Liver (tissue), 9 donors: ENCODE measurements around the gene DISC1. TPM values are rescaled to one million over a fixed set of nuclear protein-coding genes. Genes with fewer than 3 reads are reported as not detected.

ENCODE experiments used
- DNase-seq: peaks from one replicate; pipeline ENCODE4 v3.0.0-alpha.2; 2017; ENCODE audit warnings: low spot score
- H3K27ac ChIP-seq, 2 donors: one replicate each; pipeline ENCODE4 v1.7.0; 2013; ENCODE audit warnings: inconsistent platforms in 2 of 2, low read length in 2 of 2, control low read depth in 1 of 2, low read depth in 1 of 2, mild to moderate bottlenecking in 1 of 2
- H3K27me3 ChIP-seq, 4 donors: one replicate each; pipeline versions ENCODE4 v1.6.1 to v1.7.0; 2013; ENCODE audit warnings: low read length in 3 of 4, inconsistent platforms in 1 of 4, mild to moderate bottlenecking in 1 of 4, moderate library complexity in 1 of 4; ENCODE audit not compliant: control insufficient read depth in 4 of 4, insufficient read depth in 4 of 4
- H3K36me3 ChIP-seq, 4 donors: one replicate each; pipeline versions ENCODE4 v1.6.1 to v1.7.0; 2013; ENCODE audit warnings: low read length in 3 of 4, mild to moderate bottlenecking in 3 of 4, low read depth in 1 of 4, moderate library complexity in 1 of 4; ENCODE audit not compliant: control insufficient read depth in 4 of 4, insufficient read depth in 3 of 4
- H3K4me1 ChIP-seq, 4 donors: one replicate each; pipeline versions ENCODE4 v1.6.1 to v1.7.0; 2013; ENCODE audit warnings: low read length in 3 of 4, mild to moderate bottlenecking in 3 of 4, moderate library complexity in 1 of 4; ENCODE audit not compliant: control insufficient read depth in 4 of 4, insufficient read depth in 4 of 4
- H3K4me3 ChIP-seq, 3 donors: one replicate each; pipeline versions ENCODE4 v1.6.1 to v1.7.0; 2013; ENCODE audit warnings: low read length in 3 of 3, control low read depth in 1 of 3, low read depth in 1 of 3, mild to moderate bottlenecking in 1 of 3
- H3K9ac ChIP-seq, 2 donors: one replicate each; pipeline ENCODE4 v1.7.0; 2013; ENCODE audit warnings: low read length in 2 of 2, mild to moderate bottlenecking in 2 of 2, moderate library complexity in 2 of 2, control low read depth in 1 of 2, low read depth in 1 of 2
- H3K9me3 ChIP-seq, 4 donors: one replicate each; pipeline versions ENCODE4 v1.6.1 to v1.7.0; 2013; ENCODE audit warnings: low read length in 3 of 4; ENCODE audit not compliant: control insufficient read depth in 4 of 4
- ATF3 ChIP-seq: IDR thresholded peaks from 2 replicates; pipeline ENCODE4 v1.6.1; 2016; ENCODE audit warnings: antibody characterized with exemption
- EGR1 ChIP-seq, 2 donors: IDR thresholded peaks; 2 replicates each; pipeline ENCODE4 v1.6.1; 2016 to 2018; ENCODE audit warnings: antibody characterized with exemption in 2 of 2, low read depth in 2 of 2
- FOXA1 ChIP-seq: IDR thresholded peaks from 2 replicates; pipeline ENCODE4 v1.6.1; 2016; ENCODE audit warnings: antibody characterized with exemption
- FOXA2 ChIP-seq: IDR thresholded peaks from 2 replicates; pipeline ENCODE4 v1.6.1; 2016; ENCODE audit warnings: antibody characterized with exemption
- GABPA ChIP-seq, 2 donors: IDR thresholded peaks in 1 of 2; conservative IDR thresholded peaks in 1 of 2; 2 replicates each; pipeline ENCODE4 v1.6.1; 2016; ENCODE audit warnings: antibody characterized with exemption in 2 of 2, mild to moderate bottlenecking in 1 of 2, moderate library complexity in 1 of 2
- HNF4A ChIP-seq, 2 donors: conservative IDR thresholded peaks; 2 replicates each; pipeline ENCODE4 v1.6.1; 2016; ENCODE audit warnings: antibody characterized with exemption in 2 of 2, mild to moderate bottlenecking in 2 of 2
- HNF4G ChIP-seq: IDR thresholded peaks from 2 replicates; pipeline ENCODE4 v1.6.1; 2016; ENCODE audit warnings: antibody characterized with exemption
- JUND ChIP-seq, 2 donors: IDR thresholded peaks; 2 replicates each; pipeline ENCODE4 v1.6.1; 2016; ENCODE audit warnings: antibody characterized with exemption in 2 of 2
- MAX ChIP-seq: IDR thresholded peaks from 2 replicates; pipeline ENCODE4 v1.6.1; 2016; ENCODE audit warnings: antibody characterized with exemption
- NR2F2 ChIP-seq: IDR thresholded peaks from 2 replicates; pipeline ENCODE4 v1.6.1; 2016; ENCODE audit warnings: antibody characterized with exemption
- RAD21 ChIP-seq, 2 donors: IDR thresholded peaks; 2 replicates each; pipeline ENCODE4 v1.6.1; 2016; ENCODE audit warnings: antibody characterized with exemption in 2 of 2, mild to moderate bottlenecking in 2 of 2
- RXRA ChIP-seq, 2 donors: IDR thresholded peaks; 2 replicates each; pipeline ENCODE4 v1.6.1; 2017 to 2018; ENCODE audit warnings: antibody characterized with exemption in 2 of 2, mild to moderate bottlenecking in 1 of 2
- SP1 ChIP-seq: IDR thresholded peaks from 2 replicates; pipeline ENCODE4 v1.6.1; 2018; ENCODE audit warnings: antibody characterized with exemption, mild to moderate bottlenecking
- TAF1 ChIP-seq: conservative IDR thresholded peaks from 2 replicates; pipeline ENCODE4 v1.6.1; 2016; ENCODE audit warnings: antibody characterized with exemption, mild to moderate bottlenecking
- YY1 ChIP-seq: IDR thresholded peaks from 2 replicates; pipeline ENCODE4 v1.6.1; 2016; ENCODE audit warnings: antibody characterized with exemption, mild to moderate bottlenecking
- WGBS: extraction: QIAGEN DNeasy Blood & Tissue Kit; methylation state at CpG from one replicate; pipeline ENCODE4 v1.1.7; 2013; 5-methylcytosine and 5-hydroxymethylcytosine counted together
- polyA plus RNA-seq, 2 donors: library from polyadenylated mRNA; stranded (reverse) in 1 of 2; unstranded in 1 of 2; fragments of 200-250 nt in 1 of 2; fragments of >200 nt in 1 of 2; fragmentation: Nextera tagmentation in 1 of 2; extraction: Ambion mirVana in 1 of 2; gene quantifications; one replicate each; pipeline versions ENCODE4 v1.2.1 to v1.2.3, GENCODE V29; 2013 to 2015
- total RNA-seq, 2 donors: library from RNA; depleted of rRNA; stranded (reverse); fragments of >200 nt; gene quantifications; one replicate each; pipeline ENCODE4 v1.2.3, GENCODE V29; 2014
- TF ChIP-seq, protein P1 (sequence below): IDR thresholded peaks from 2 replicates; pipeline ENCODE4 v1.6.1; 2016; ENCODE audit warnings: antibody characterized with exemption, mild to moderate bottlenecking
- TF ChIP-seq, protein P2 (sequence below): IDR thresholded peaks from 2 replicates; pipeline ENCODE4 v1.6.1; 2016; ENCODE audit warnings: antibody characterized with exemption
- TF ChIP-seq, protein P3 (sequence below): fragments of 150-350 bp; IDR thresholded peaks from 2 replicates; pipeline ENCODE4 v1.5.1; 2017; ENCODE audit warnings: improper control_type of control experiment, low read depth, low read length; ENCODE audit not compliant: missing input control
- donor health status: healthy.
- donor health status: healthy.
- donor health status: healthy.
- donor health status: healthy.
- donor health status: healthy.

Gene DISC1
- total and polyA plus RNA-seq, 4 donors, result 0.45 to 6.3 (median 2.3) TPM

DNA sequence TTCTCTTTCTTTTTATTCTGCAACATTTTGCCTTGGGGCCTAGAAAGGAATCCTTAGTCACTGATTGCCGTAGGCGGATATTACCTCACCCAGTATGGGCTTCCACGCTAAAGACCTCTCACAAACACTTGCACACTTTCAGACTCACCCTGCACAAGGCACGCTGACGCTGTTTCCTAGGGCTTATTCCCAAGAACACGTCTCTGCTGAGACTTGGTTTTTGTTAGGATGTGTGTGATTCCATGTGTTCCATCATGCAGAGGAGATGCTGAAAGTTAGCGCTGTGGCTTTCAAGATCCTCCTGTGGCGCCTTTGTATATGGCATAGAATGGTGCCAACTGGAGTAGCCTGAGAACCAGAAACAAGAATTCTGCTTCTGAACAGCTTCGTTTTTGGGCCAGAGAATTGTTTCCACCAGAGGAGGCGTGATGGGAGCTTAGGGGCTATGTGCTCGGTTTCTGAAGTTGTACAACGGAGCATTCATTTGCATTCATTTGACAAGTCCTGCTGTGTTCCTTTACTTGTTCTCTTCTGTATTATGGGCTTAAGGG, 297.0 kb downstream of the DISC1 start:
- Histone ChIP-seq H3K27ac (no peak overlapping the region), H3K27me3 (no peaks in the 10 kb centered on the region), H3K9ac (no peak overlapping the region), H3K4me3 (no peak overlapping the region), H3K36me3 (peaks cover 0 to 2% (median 0%) of the 10 kb centered on the region in 4 donors), H3K9me3 (no peaks in the 10 kb centered on the region), H3K4me1 (no peaks in the 10 kb centered on the region)
- no peak for DNase-seq
- WGBS, result 89% methylated on average over 12 of the region's 12 CpGs
- TF ChIP-seq RAD21 (IDR thresholded peaks at IDR 0.05) (no peak), FOXA1 (no peak), YY1 (no peak), EGR1 (IDR thresholded peaks at IDR 0.05; ENCODE audit: low read depth in 2 of 2) (no peak), HNF4G (no peak), SP1 (no peak), HNF4A (conservative IDR thresholded peaks at IDR 0.05) (no peak), GABPA (IDR thresholded peaks at IDR 0.05 in 1 of 2, conservative IDR thresholded peaks at IDR 0.05 in 1 of 2) (no peak), JUND (IDR thresholded peaks at IDR 0.05) (no peak), MAX (no peak), NR2F2 (no peak), ATF3 (no peak)
- TF ChIP-seq, protein P1, sequence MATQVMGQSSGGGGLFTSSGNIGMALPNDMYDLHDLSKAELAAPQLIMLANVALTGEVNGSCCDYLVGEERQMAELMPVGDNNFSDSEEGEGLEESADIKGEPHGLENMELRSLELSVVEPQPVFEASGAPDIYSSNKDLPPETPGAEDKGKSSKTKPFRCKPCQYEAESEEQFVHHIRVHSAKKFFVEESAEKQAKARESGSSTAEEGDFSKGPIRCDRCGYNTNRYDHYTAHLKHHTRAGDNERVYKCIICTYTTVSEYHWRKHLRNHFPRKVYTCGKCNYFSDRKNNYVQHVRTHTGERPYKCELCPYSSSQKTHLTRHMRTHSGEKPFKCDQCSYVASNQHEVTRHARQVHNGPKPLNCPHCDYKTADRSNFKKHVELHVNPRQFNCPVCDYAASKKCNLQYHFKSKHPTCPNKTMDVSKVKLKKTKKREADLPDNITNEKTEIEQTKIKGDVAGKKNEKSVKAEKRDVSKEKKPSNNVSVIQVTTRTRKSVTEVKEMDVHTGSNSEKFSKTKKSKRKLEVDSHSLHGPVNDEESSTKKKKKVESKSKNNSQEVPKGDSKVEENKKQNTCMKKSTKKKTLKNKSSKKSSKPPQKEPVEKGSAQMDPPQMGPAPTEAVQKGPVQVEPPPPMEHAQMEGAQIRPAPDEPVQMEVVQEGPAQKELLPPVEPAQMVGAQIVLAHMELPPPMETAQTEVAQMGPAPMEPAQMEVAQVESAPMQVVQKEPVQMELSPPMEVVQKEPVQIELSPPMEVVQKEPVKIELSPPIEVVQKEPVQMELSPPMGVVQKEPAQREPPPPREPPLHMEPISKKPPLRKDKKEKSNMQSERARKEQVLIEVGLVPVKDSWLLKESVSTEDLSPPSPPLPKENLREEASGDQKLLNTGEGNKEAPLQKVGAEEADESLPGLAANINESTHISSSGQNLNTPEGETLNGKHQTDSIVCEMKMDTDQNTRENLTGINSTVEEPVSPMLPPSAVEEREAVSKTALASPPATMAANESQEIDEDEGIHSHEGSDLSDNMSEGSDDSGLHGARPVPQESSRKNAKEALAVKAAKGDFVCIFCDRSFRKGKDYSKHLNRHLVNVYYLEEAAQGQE, result no peak

GRCh38 chr1:231924180-231924579, 297.6 kb downstream of the DISC1 start:
- peaks cover 0 to 2% (median 0%) of the 10 kb centered on the region in 4 donors for H3K36me3 ChIP-seq
- H3K4me1 ChIP-seq, result no peaks in the 10 kb centered on the region
- no peaks in the 10 kb centered on the region for H3K27me3 ChIP-seq
- DNase-seq, result no peak
- no peak overlapping the region for H3K9ac ChIP-seq
- no peak for TF ChIP-seq RXRA (IDR thresholded peaks at IDR 0.05)
- TF ChIP-seq HNF4G, result no peak
- TF ChIP-seq MAX, result no peak
- no peak for TF ChIP-seq EGR1 (IDR thresholded peaks at IDR 0.05; ENCODE audit: low read depth in 2 of 2)
- no peak for TF ChIP-seq GABPA (IDR thresholded peaks at IDR 0.05 in 1 of 2, conservative IDR thresholded peaks at IDR 0.05 in 1 of 2)
- TF ChIP-seq, protein P2, sequence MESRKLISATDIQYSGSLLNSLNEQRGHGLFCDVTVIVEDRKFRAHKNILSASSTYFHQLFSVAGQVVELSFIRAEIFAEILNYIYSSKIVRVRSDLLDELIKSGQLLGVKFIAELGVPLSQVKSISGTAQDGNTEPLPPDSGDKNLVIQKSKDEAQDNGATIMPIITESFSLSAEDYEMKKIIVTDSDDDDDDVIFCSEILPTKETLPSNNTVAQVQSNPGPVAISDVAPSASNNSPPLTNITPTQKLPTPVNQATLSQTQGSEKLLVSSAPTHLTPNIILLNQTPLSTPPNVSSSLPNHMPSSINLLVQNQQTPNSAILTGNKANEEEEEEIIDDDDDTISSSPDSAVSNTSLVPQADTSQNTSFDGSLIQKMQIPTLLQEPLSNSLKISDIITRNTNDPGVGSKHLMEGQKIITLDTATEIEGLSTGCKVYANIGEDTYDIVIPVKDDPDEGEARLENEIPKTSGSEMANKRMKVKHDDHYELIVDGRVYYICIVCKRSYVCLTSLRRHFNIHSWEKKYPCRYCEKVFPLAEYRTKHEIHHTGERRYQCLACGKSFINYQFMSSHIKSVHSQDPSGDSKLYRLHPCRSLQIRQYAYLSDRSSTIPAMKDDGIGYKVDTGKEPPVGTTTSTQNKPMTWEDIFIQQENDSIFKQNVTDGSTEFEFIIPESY, result no peak
- no peak for TF ChIP-seq RAD21 (IDR thresholded peaks at IDR 0.05)
- TF ChIP-seq, protein P1, result no peak
- no peak for TF ChIP-seq FOXA1
- no peak for TF ChIP-seq FOXA2
- TF ChIP-seq, protein P3, sequence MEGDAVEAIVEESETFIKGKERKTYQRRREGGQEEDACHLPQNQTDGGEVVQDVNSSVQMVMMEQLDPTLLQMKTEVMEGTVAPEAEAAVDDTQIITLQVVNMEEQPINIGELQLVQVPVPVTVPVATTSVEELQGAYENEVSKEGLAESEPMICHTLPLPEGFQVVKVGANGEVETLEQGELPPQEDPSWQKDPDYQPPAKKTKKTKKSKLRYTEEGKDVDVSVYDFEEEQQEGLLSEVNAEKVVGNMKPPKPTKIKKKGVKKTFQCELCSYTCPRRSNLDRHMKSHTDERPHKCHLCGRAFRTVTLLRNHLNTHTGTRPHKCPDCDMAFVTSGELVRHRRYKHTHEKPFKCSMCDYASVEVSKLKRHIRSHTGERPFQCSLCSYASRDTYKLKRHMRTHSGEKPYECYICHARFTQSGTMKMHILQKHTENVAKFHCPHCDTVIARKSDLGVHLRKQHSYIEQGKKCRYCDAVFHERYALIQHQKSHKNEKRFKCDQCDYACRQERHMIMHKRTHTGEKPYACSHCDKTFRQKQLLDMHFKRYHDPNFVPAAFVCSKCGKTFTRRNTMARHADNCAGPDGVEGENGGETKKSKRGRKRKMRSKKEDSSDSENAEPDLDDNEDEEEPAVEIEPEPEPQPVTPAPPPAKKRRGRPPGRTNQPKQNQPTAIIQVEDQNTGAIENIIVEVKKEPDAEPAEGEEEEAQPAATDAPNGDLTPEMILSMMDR, result no peak
- no peak for TF ChIP-seq TAF1
- TF ChIP-seq HNF4A (conservative IDR thresholded peaks at IDR 0.05), result no peak
- no peak for TF ChIP-seq NR2F2
- no peak for TF ChIP-seq YY1
- no peak for TF ChIP-seq JUND (IDR thresholded peaks at IDR 0.05)
- TF ChIP-seq ATF3, result no peak
- no peak for TF ChIP-seq SP1
- 85% methylated on average over 7 of the region's 7 CpGs for WGBS
- no peaks in the 10 kb centered on the region for H3K9me3 ChIP-seq
- H3K27ac ChIP-seq, result no peak overlapping the region
- no peak overlapping the region for H3K4me3 ChIP-seq
